OCI-LY1 (cell line): ENCODE measurements around the gene LRCH1.
A peak's percentile ranks its signal among the peaks of the same experiment; 100 is the strongest.

Experiments used
- H2AFZ ChIP-seq: fragments of 200-600 bp; sonication (generic), shearing (Covaris generic); 2 replicates; pipeline ENCODE4 v1.6.0; 2014; ENCODE audit warnings: antibody characterized with exemption, mild to moderate bottlenecking, low read length
- H3F3A ChIP-seq: fragments of 200-600 bp; sonication (generic), shearing (Covaris generic); 2 replicates; pipeline ENCODE4 v1.6.0; 2014; ENCODE audit warnings: mild to moderate bottlenecking, antibody characterized with exemption, low read length, moderate library complexity; ENCODE audit not compliant: insufficient read depth
- H3K27ac ChIP-seq: fragments of 200-600 bp; sonication (generic); 2 replicates; pipeline ENCODE4 v1.5.1; 2014; ENCODE audit warnings: low read length, mixed run types, mild to moderate bottlenecking, low read depth; ENCODE audit not compliant: poor library complexity, severe bottlenecking
- H3K27me3 ChIP-seq: fragments of 200-600 bp; sonication (generic); 2 replicates; pipeline ENCODE4 v1.6.0; 2014; ENCODE audit warnings: antibody characterized with exemption, mild to moderate bottlenecking, low read length, moderate library complexity; ENCODE audit not compliant: insufficient read depth
- H3K36me3 ChIP-seq: fragments of 200-600 bp; sonication (generic); 2 replicates; pipeline ENCODE4 v1.6.1; 2014; ENCODE audit warnings: mild to moderate bottlenecking, antibody characterized with exemption, low read length, moderate library complexity, mixed read lengths; ENCODE audit not compliant: insufficient read depth
- H3K4me1 ChIP-seq: fragments of 200-600 bp; sonication (generic); 2 replicates; pipeline ENCODE4 v1.5.1; 2014; ENCODE audit warnings: mild to moderate bottlenecking, low read length, moderate library complexity; ENCODE audit not compliant: insufficient read depth, severe bottlenecking
- H3K4me2 ChIP-seq: fragments of 200-600 bp; sonication (generic), shearing (Covaris generic); 2 replicates; pipeline ENCODE4 v1.6.1; 2014; ENCODE audit warnings: low read length
- H3K4me3 ChIP-seq: fragments of 200-600 bp; sonication (generic); 2 replicates; pipeline ENCODE4 v1.5.1; 2014; ENCODE audit warnings: low read length, low read depth, mild to moderate bottlenecking, mixed read lengths; ENCODE audit not compliant: poor library complexity, severe bottlenecking
- H3K79me2 ChIP-seq: fragments of 200-600 bp; shearing (Covaris generic); 2 replicates; pipeline ENCODE4 v1.6.1; 2016; ENCODE audit warnings: mixed run types, low read length, mixed read lengths; ENCODE audit not compliant: insufficient read depth
- H3K9ac ChIP-seq: fragments of 200-600 bp; sonication (generic), shearing (Covaris generic); 2 replicates; pipeline ENCODE4 v1.6.1; 2014; ENCODE audit warnings: mild to moderate bottlenecking, low read length, mixed read lengths
- H3K9me2 ChIP-seq: fragments of 200-600 bp; sonication (generic), shearing (Covaris generic); 2 replicates; pipeline ENCODE4 v1.6.1; 2014; ENCODE audit warnings: low read depth, mild to moderate bottlenecking, low read length, mixed read lengths
- H3K9me3 ChIP-seq: fragments of 200-600 bp; shearing (Covaris generic); 2 replicates; pipeline ENCODE4 v1.6.1; 2014; ENCODE audit warnings: low read length, mixed read lengths
- H4K20me1 ChIP-seq: fragments of 200-600 bp; sonication (generic), shearing (Covaris generic); 2 replicates; pipeline ENCODE4 v1.6.0; 2016; ENCODE audit warnings: mild to moderate bottlenecking, low read length; ENCODE audit not compliant: insufficient read depth
- EZH2 ChIP-seq: fragments of 200-600 bp; sonication (generic), shearing (Covaris generic); IDR thresholded peaks from 2 replicates; pipeline ENCODE4 v1.8.0; 2017; ENCODE audit warnings: borderline replicate concordance, mixed run types, mild to moderate bottlenecking, antibody characterized with exemption, low read length, moderate library complexity, mixed read lengths
- TF ChIP-seq, protein P1 (sequence below): fragments of 200-600 bp; sonication (generic), shearing (Covaris generic); IDR thresholded peaks from 2 replicates; pipeline ENCODE4 v1.5.1; 2017; ENCODE audit warnings: mild to moderate bottlenecking, antibody characterized with exemption, low read length, moderate library complexity, mixed read lengths

The LRCH1 gene

DNA sequence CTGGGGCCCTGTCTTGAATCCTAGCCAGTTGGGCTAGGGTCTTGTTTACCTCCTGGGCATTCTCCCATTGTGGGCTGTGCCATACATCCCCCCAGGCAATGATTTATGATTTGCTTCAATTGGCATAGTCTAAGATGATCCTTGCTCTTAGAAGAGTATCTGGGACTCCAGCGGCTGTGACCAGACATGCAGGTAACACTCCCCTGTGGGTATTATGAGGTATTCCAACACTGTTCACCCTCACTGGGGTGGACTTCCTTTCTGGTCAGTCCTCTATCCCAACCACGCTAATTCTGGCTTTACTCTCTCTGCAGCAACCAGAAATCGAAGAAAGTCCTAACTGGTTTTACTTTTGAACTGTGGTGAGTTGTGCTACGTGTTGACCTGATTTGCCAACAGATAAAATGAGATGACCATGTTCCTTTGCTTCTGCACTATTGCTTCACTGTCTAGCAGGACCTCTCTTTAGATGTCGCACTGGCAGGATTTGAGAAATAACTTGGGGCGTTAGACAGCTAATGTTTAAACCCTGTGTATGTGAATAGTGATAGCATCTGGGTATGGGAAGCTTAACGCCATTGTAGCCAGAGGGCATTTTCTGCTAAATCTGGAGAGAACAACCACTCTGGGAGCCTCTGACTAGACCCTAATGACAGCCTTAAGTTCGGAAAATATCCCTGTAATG lies 6.7 kb upstream of the LRCH1 start:
- Histone ChIP-seq H3K4me1 (no peaks in the 10 kb centered on the region), H3K36me3 (no peaks in the 10 kb centered on the region), H3K27ac (no peak overlapping the region), H4K20me1 (no peaks in the 10 kb centered on the region), H3K9me3 (no peaks in the 10 kb centered on the region), H3F3A (no peaks in the 10 kb centered on the region), H3K4me3 (no peak overlapping the region), H3K79me2 (no peaks in the 10 kb centered on the region), H2AFZ (no peak overlapping the region), H3K4me2 (no peak overlapping the region), H3K9ac (no peak overlapping the region), H3K27me3 (0 out of 2 replicates have a peak, but pooled peaks cover 4% of the 10 kb centered on the region), H3K9me2 (no peaks in the 10 kb centered on the region)
- TF ChIP-seq EZH2, result no peak
- TF ChIP-seq, protein P1, sequence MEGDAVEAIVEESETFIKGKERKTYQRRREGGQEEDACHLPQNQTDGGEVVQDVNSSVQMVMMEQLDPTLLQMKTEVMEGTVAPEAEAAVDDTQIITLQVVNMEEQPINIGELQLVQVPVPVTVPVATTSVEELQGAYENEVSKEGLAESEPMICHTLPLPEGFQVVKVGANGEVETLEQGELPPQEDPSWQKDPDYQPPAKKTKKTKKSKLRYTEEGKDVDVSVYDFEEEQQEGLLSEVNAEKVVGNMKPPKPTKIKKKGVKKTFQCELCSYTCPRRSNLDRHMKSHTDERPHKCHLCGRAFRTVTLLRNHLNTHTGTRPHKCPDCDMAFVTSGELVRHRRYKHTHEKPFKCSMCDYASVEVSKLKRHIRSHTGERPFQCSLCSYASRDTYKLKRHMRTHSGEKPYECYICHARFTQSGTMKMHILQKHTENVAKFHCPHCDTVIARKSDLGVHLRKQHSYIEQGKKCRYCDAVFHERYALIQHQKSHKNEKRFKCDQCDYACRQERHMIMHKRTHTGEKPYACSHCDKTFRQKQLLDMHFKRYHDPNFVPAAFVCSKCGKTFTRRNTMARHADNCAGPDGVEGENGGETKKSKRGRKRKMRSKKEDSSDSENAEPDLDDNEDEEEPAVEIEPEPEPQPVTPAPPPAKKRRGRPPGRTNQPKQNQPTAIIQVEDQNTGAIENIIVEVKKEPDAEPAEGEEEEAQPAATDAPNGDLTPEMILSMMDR, result no peak

DNA sequence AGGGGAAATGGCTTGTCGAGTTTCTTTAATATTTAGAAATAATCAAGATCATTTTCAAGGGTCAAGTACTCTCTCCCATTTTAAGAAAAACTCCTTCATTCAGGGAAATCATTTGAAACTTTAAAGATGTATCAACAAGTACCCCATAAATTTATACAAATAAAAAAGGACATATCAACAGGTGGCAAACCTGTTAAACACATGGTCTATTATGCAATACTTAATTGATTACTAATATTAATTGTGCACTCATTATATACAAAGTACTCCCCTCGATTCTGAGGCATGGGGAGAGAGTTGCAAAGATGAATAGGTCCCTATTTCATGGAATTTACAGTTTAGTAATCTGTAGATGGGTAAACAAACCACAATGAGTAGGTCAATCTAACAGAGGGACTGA lies 2.1 kb upstream of the LRCH1 start:
- TF ChIP-seq EZH2, result no peak
- TF ChIP-seq, protein P1, result no peak
- Histone ChIP-seq H3F3A (peaks cover 8% of the 10 kb centered on the region; the same call in 1 of the 2 replicates), H3K9me3 (no peaks in the 10 kb centered on the region), H3K27me3 (0 out of 2 replicates have a peak, but pooled peaks cover 4% of the 10 kb centered on the region), H3K4me3 (no peak overlapping the region), H2AFZ (no peak overlapping the region), H3K36me3 (no peaks in the 10 kb centered on the region), H3K9ac (no peak overlapping the region), H3K4me1 (peaks cover 28% of the 10 kb centered on the region), H4K20me1 (no peaks in the 10 kb centered on the region), H3K9me2 (no peaks in the 10 kb centered on the region), H3K79me2 (no peaks in the 10 kb centered on the region), H3K4me2 (no peak overlapping the region), H3K27ac (no peak overlapping the region)

DNA sequence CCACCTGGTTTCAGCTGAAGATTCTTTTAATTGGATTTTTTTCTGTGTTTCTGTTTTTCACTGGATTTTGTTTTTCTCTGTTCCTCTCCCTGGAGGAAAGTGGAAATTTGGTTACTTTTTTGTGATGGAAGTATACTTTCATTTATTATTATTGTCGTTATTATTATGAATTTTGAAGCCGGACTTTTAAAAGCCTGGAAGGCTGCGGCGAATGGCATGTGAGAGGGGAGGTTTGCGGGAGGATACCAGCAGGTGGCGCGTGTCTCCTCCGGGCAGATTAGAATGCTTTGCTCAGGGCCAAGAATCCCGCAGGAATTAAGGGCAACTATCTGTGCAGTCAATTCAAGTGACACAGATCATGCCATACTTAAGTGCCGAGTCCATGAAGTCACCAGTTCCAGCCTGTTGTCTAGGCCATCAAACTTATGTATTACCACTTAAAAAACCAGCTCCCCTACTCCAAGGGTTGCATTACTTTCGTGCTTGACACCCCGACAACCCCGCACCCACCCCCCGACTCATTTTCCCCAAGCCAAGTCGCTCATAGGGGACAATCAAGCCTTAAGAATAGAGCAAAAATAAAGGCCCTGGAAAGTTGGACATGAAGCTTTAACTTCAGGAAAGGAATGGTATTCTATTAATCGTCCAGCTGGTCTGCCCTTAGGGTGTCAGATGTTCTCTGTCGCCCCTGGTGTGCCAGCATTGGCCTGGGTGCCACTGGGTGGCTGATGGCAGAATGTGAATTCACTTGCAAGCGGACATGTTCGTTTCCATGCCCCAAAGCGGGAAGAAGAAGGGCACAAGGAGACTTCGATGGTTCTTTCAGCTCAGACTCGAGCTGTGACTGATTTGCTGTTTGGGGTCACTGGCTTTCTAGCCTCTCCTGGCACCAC lies 1.3 kb upstream of the LRCH1 start:
- H3K9ac ChIP-seq, result peak overlapping the region; percentile 72
- peak overlapping the region; percentile 83 for H3K4me3 ChIP-seq
- H3K9me3 ChIP-seq, result no peaks in the 10 kb centered on the region
- H4K20me1 ChIP-seq, result no peaks in the 10 kb centered on the region
- H3K36me3 ChIP-seq, result no peaks in the 10 kb centered on the region
- no peak overlapping the region for H3K27ac ChIP-seq
- H3K27me3 ChIP-seq, result no peaks in the 10 kb centered on the region
- H3K4me2 ChIP-seq, result peak overlapping the region; percentile 86
- peaks cover 35% of the 10 kb centered on the region for H3K4me1 ChIP-seq
- H2AFZ ChIP-seq, result no peak overlapping the region
- H3K9me2 ChIP-seq, result no peaks in the 10 kb centered on the region
- no peak for TF ChIP-seq EZH2
- TF ChIP-seq, protein P1, result peak; percentile 94
- peaks cover 8% of the 10 kb centered on the region; the same call in 1 of the 2 replicates for H3F3A ChIP-seq
- no peaks in the 10 kb centered on the region for H3K79me2 ChIP-seq
